GM21619 (cell line): Measurements from ENCODE around the gene PTPRE.

Experiments used
- ATAC-seq: cut with Tn5 transposase; IDR thresholded peaks from one replicate; pipeline ENCODE4 v1.9.1; 2021; ENCODE audit not compliant: unreplicated experiment

The PTPRE gene

DNA sequence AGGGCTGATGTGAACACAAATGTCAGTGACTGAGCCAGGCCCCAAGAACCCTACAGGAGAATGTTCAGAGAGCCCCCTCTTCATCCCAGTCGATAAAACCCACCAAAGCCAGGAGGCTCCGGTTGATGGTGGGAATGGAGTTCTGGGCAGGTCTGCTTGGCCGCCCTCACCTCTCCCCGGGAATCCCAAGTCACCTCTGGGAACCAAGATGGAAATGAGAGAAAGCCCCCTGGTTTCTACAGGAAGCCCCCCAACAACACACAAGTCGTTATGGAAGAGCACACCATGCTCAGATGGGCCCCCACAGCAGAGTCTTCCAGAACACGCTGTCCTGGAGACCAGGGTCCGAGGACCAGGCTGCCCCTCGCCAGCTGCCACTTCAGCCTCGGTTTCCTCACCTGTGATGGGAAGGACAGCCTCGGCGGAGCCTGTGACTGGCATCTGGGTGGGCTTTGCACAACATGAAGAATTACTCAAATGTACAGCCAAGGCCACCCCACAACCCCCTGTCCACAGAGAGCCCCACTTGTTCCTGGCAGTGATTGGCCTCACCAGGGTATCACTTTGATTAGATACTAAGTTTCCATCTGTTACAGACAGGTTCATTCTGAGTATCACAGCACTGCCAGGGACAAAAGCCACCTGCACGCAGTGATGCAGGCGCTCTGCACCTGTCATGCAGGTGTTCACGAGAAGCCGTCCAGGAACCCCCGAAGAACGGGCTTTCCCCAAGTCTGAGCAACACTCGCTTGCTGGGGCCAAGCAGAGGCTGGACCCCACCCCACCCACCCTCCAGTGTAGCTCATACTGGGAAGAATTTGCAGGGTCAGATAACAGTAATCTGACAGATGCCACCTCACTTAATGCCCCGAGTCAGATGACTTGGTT lies 161.7 kb downstream of the PTPRE start:
- ATAC-seq: peak; percentile 2

DNA sequence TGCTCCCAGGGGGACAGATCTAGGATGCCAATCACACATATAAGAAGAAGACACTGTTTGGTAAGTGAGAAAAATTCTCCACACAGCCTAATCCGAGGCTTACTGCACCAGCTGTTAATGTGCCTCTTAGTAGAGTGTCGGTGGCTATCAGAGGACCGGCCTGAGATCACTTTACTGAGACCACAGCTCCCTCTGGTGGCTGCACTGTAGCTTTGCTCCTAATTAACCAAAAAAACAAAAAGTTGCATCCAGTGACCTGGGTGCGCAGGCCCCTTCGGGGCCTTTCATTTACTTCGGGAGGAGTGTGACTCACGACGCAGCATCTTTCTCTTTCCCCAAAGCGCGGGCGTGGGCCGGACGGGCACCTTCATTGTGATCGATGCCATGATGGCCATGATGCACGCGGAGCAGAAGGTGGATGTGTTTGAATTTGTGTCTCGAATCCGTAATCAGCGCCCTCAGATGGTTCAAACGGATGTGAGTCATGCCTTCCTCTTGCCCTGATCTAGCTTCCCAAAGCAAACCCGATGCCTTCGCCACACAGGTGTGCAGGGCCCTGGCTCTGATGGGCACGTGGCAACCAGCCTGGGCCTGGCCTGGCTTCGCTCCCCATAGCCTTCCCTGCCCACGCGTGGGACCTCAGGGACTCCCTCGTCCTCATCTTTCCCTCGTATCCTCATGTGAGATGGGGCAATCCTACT lies 162.6 kb downstream of the PTPRE start:
- peak; percentile 41 for ATAC-seq

- no peak for ATAC-seq
Observed at GRCh38 chr10:128070161-128070560, 163.3 kb downstream of the PTPRE start.

DNA sequence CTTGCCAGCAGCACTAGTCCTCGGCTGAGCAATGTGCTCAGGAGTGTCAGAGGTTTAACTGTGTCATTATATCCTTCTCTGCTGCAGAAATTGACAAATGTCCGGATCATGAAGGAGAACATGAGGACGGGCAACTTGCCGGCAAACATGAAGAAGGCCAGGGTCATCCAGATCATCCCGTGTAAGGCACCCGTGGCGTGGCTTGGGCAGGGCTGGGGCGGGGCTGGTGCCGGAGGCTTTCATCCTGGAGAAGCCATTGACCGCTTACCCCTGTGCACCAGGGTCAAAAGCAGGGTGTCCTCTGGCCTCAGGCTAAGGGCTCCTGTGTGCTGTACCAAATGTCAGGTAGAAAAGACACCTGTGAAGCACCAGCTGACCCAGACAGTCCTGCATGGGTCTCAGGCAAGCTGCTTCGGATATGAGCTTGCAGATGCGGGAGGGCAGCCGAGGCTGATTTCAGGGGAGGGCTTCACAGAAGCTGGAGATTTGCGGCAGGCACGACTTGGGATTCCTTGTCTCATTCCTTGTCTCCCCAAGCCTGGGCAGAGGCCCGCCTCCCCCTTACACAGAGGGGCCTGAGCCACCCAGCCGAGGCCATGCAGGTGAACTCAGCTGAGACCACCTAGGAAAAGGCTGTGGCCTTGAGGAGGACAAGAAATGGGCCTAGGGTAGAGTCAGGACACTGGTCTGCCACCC lies 164.0 kb downstream of the PTPRE start:
- ATAC-seq: no peak

DNA sequence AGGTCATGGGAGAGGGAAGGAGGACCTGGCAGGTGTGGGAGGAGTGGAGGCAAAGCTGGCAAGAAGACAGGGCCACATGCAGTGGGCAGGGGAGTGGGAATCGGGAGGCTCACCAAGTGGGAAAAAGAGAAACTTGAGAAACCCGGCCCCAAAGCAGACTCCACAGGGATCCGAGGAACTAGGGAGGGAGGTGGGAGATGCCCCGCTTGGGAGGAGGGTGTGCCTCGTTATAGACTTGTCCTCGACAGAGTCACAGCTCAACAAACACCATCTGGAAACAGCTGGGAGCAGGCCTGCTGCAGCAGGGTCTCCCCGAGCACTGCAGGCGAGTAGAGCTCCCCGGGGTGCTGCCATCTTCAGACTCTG lies 164.5 kb downstream of the PTPRE start:
- ATAC-seq: no peak

GRCh38 chr10:128072046-128072445 lies 165.1 kb downstream of the PTPRE start:
- no peak for ATAC-seq

DNA sequence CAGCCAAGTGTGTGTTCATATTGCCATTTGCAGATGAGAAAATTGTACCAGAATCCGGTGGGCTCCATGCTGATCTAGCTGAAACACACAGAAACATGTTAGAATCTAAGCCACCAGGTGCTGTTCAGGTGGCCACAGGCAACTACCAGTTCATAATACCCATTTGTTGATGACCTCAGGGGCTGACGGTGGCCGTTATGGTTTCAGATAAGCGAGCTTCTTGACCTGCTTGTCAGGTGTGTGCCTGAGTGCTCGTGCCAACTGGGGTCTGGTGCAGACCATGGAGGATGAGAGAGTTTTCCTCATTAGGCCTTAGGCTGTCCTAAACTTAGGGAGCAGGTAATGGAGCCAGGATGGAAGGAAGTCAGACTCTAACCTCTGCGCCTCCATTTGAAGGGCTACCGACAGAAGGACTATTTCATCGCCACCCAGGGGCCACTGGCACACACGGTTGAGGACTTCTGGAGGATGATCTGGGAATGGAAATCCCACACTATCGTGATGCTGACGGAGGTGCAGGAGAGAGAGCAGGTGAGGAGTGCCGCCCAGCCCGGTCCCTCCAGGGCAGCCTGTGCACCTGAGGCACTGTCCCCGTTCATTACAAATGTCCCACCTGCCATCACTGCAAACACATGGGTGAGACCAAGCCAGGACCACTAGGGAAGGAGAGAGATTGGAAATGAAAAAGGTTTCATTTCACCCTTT lies 166.2 kb downstream of the PTPRE start:
- ATAC-seq: no peak

- no peak for ATAC-seq
Observed at GRCh38 chr10:128073890-128074289, 167.0 kb downstream of the PTPRE start.

DNA sequence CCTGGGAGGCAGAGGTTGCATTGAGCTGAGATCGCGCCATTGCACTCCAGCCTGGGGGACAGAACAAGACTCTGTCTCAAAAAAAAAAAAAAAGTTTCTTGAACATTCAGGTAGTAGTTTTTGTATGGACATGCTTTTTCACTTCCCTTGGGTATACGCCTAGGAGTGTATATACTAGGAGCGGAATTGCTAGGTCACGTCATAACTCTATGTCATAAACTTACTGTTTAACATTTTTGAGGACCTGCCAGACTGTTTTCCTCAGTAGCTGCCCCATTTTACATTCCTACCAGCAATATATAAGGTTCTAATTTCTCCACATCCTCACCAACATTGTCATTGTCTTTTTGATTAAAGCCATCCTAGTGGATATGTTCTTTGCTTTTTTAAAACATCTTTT lies 167.7 kb downstream of the PTPRE start:
- no peak for ATAC-seq

GRCh38 chr10:128077155-128077875 lies 170.4 kb downstream of the PTPRE start:
- no peak for ATAC-seq

DNA sequence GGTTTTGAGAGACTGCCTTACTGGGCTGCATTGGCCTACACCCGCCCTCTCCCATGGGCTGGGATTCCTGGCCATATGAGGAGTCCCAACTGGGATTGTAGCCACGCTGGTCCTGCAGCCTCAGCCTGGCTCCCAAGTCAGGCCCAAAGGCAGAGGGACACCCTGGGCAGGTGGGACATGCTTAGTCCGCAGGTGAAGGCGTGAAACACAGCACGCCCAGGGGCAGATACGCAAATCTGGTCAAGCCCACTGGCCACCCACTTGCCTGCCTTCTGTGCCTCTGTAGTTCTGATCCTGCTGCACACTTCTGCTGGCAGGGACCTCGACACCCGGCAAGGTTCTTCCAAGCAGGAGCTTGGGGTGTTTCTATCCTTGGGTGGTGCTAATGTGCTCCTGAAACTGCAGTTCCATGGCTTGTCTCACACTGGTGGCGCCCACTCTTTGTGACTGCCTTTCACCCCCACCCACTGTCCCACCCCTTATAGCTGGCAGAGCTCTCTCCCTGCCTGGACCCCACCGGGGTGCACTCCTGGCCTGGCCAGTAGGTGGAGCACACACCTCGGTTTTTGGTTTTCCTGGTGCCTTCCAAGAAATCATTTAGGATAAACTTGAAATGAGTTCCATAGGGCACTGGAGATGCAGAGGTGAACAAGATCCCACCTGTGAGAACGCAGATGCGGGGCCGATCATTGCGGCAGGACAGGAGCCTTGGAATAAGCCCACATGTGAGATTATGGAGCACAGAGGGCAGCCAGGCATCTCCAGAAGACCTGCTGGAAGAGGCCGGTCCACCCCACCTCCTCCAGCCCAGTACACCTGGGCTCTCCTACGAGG lies 171.4 kb downstream of the PTPRE start:
- peak; percentile 73 for ATAC-seq

DNA sequence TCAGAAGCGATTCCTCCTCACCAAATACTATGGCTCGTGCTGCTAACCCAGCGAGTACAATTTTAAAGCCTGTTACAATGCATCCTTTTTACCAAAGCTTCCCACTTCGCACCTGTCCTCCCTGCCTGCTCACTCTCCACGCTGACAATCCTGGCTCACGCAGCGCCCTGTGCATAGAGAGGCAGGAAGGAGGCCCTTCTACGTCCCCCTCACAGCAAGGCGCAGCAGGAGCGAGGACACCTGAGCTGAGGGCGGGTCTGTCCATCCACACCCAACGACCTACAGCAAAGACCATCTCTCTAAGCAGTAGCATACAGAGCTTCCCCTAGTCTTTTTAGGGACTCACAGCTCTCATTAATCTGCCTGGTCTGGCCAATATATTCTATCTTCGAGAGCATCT lies 173.3 kb downstream of the PTPRE start:
- ATAC-seq: no peak

GRCh38 chr10:128080641-128081040 lies 173.7 kb downstream of the PTPRE start:
- no peak for ATAC-seq

DNA sequence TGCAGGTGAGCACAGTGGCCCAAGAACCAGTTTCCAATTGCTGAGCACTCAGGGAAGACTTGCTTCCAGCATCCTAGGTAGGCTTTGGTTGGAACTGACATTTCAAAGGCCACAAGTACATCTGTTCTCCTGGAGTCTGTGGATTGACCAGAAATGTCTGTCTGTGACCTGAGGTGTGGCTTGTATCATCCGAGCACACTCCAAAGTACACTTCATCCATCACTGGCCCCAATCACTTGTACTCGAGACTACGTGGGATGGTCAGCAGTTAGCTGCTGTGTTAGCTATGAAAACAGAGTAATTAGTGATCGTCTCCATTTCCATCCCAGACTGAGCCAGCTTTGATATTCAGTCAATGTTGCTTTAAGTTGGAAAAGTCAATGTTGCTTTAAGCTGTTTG lies 174.3 kb downstream of the PTPRE start:
- no peak for ATAC-seq

- ATAC-seq: no peak
Observed at GRCh38 chr10:128081720-128082119, 174.8 kb downstream of the PTPRE start.

- ATAC-seq: no peak
Observed at GRCh38 chr10:128083191-128083895, 176.4 kb downstream of the PTPRE start.

DNA sequence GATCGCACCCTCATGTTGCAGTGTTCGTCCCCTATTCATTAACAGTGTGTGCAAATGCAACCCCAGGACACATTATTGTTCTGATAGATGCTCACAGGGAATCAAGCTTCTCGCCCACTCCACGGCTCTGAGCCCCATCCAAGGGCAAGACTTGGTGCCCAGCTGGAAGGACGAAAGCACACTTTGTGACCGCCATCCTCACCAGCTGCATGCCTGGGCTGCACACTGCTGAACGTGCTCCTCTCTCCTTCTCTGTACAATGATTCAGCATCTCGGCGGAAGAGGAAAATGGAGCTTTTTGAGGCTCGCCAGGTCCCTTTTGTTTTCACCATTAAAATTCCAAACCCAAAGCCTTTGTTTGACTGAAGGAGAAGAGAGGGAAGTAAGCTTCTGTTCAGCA lies 177.5 kb downstream of the PTPRE start:
- no peak for ATAC-seq

DNA sequence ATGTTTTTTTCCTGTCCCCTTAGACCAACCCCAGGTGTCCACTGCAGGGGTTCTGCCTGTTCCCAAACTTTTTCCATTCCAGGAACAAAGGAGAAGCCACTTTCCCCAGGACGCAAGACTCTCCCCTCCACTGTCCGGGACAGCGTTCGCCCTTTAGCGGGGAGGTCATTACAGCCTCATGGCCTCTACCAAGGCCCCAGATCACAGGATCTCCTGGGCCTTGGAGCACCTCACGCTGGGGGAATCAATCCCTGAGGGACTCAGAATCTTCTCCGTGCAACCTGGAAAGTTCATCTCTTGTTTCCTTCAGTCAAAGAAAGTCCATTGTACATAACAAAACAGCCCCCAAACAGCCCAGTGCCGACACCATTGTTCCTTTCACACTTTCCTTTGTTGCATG lies 178.1 kb downstream of the PTPRE start:
- no peak for ATAC-seq
